K562 (cell line): Measurements from ENCODE around the gene NLRP9. TPM values are rescaled to one million over a fixed set of nuclear protein-coding genes. Genes with fewer than 3 reads are reported as not detected.

ENCODE experiments used
- ATAC-seq: fragments of 200-7000 bp; cut with Tn5 transposase; 3 replicates; pipeline ENCODE4 v1.9.1; 2020; ENCODE audit warnings: moderate library complexity
- BruUV-seq: library from RNA; stranded (reverse); fragments of 400-500 nt; replicated peaks from 2 replicates; lab custom pipeline; 2021; lab: Mats Ljungman, UMichigan
- CTCF ChIA-PET: fragments of 300-600 bp; formaldehyde crosslinking; extraction: SDS; loops from one replicate; lab custom pipeline; 2021; ENCODE audit warnings: low intra/inter-chr PET ratio; lab: Yijun Ruan, JAX
- POLR2A ChIA-PET: fragments of 300-600, 350-650 bp; sonication (Branson Sonifier 250); formaldehyde crosslinking; extraction: SDS; loops from one replicate; lab custom pipeline; 2021; ENCODE audit warnings: antibody characterized with exemption, inconsistent platforms; lab: Yijun Ruan, JAX
- DNase-seq, 4 experiments: peaks; one replicate each; pipeline versions ENCODE4 v3.0.0 to v3.0.0-alpha.2; 2011 to 2018; ENCODE audit warnings: low spot score in 3 of 4, mixed read lengths in 3 of 4; ENCODE audit errors: extremely low read depth in 1 of 4
- FAIRE-seq: peaks from 2 replicates; lab custom pipeline; 2011; peaks lifted over from hg19 to GRCh38; lab: Jason Lieb, UNC
- H2AFZ ChIP-seq: 2 replicates; pipeline ENCODE4 v1.6.0; 2011; ENCODE audit warnings: low read depth, low read length, control low read depth, inconsistent platforms
- H3K27ac ChIP-seq: fragments of 200-600 bp; 3 replicates; pipeline ENCODE4 v1.8.0; 2011; ENCODE audit warnings: low read depth, mild to moderate bottlenecking, control low read depth, inconsistent platforms, low read length, moderate library complexity, mixed read lengths; ENCODE audit errors: extremely low read depth
- H3K27me3 ChIP-seq, 2 experiments: fragments of 300-600 bp in 1 of 2; 2 replicates in 1 of 2; 3 replicates in 1 of 2; pipeline versions ENCODE4 v1.6.0 to v1.8.0; 2011; ENCODE audit warnings: inconsistent platforms in 2 of 2, low read length in 2 of 2, mild to moderate bottlenecking in 1 of 2, mixed read lengths in 1 of 2, moderate library complexity in 1 of 2; ENCODE audit not compliant: control insufficient read depth in 2 of 2, insufficient read depth in 2 of 2
- H3K36me3 ChIP-seq: fragments of 300-600 bp; 3 replicates; pipeline ENCODE4 v1.8.0; 2011; ENCODE audit warnings: mild to moderate bottlenecking, low read length, inconsistent platforms; ENCODE audit not compliant: control insufficient read depth, insufficient read depth
- H3K4me1 ChIP-seq, 2 experiments: fragments of 200-600 bp in 1 of 2; replicated peaks in 1 of 2; 2 replicates in 1 of 2; 3 replicates in 1 of 2; pipeline versions ENCODE4 v1.5.1 to v1.8.0; 2011; ENCODE audit warnings: inconsistent platforms in 2 of 2, low read length in 2 of 2, mild to moderate bottlenecking in 1 of 2, mixed read lengths in 1 of 2, moderate library complexity in 1 of 2; ENCODE audit not compliant: control insufficient read depth in 2 of 2, insufficient read depth in 2 of 2
- H3K4me2 ChIP-seq: 2 replicates; pipeline ENCODE4 v1.6.1; 2011; ENCODE audit warnings: low read length, control low read depth, inconsistent platforms, mixed read lengths; ENCODE audit not compliant: insufficient read depth
- H3K4me3 ChIP-seq: fragments of 200-600 bp; sonication (generic), shearing (Covaris generic); 2 replicates; pipeline ENCODE4 v1.5.1; 2016; ENCODE audit warnings: control low read depth, inconsistent platforms
- H3K79me2 ChIP-seq: fragments of 200-600 bp; 3 replicates; pipeline ENCODE4 v1.8.0; 2011; ENCODE audit warnings: low read length, inconsistent platforms; ENCODE audit not compliant: control insufficient read depth, insufficient read depth
- H3K9ac ChIP-seq, 2 experiments: 2 replicates each; pipeline versions ENCODE4 v1.6.0 to v1.6.1; 2011; ENCODE audit warnings: low read depth in 2 of 2, low read length in 2 of 2, control low read depth in 1 of 2, inconsistent platforms in 1 of 2, mild to moderate bottlenecking in 1 of 2, mixed read lengths in 1 of 2; ENCODE audit not compliant: insufficient read depth in 1 of 2
- H3K9me1 ChIP-seq: one replicate; pipeline ENCODE4 v1.6.0; 2011; ENCODE audit warnings: inconsistent platforms, mild to moderate bottlenecking, low read length, moderate library complexity; ENCODE audit not compliant: control insufficient read depth, insufficient read depth
- H3K9me3 ChIP-seq: replicated peaks from 2 replicates; pipeline ENCODE4 v1.5.1; 2011; ENCODE audit warnings: low read depth, low read length, inconsistent platforms; ENCODE audit not compliant: control insufficient read depth, insufficient read depth
- H4K20me1 ChIP-seq: replicated peaks from 2 replicates; pipeline ENCODE4 v1.6.1; 2011; ENCODE audit warnings: low read length, inconsistent platforms, mixed read lengths; ENCODE audit not compliant: control insufficient read depth, insufficient read depth
- BCOR ChIP-seq: fragments of 450-650 bp; IDR thresholded peaks from 2 replicates; pipeline ENCODE4 v1.6.1; 2016
- FOXM1 ChIP-seq, 2 experiments: fragments of 450-650 bp in 1 of 2; sonication (generic) in 1 of 2; formaldehyde crosslinking in 1 of 2; IDR thresholded peaks; 2 replicates each; pipeline versions ENCODE4 v1.6.1 to v1.9.0; 2017 to 2022; ENCODE audit warnings: low read depth in 2 of 2, mild to moderate bottlenecking in 2 of 2, missing genetic modification reagents in 1 of 2, moderate library complexity in 1 of 2
- HOXB6 ChIP-seq: fragments of 250-450 bp; sonication (Bioruptor Pico); IDR thresholded peaks from 2 replicates; pipeline ENCODE4 v1.5.1; 2022; ENCODE audit warnings: mild to moderate bottlenecking, borderline replicate concordance
- POLR2AphosphoS5 ChIP-seq: IDR thresholded peaks from 2 replicates; pipeline ENCODE4 v1.6.1; 2011; ENCODE audit warnings: mild to moderate bottlenecking, low read depth, low read length, moderate library complexity; ENCODE audit not compliant: control insufficient read depth, insufficient read depth
- POLR2G ChIP-seq: fragments of 200-400 bp; formaldehyde crosslinking; IDR thresholded peaks from 2 replicates; pipeline ENCODE4 v1.6.1; 2017; ENCODE audit warnings: low read depth, mild to moderate bottlenecking, antibody characterized with exemption, low read length, moderate library complexity
- PPARD ChIP-seq: fragments of 250-450 bp; sonication (Bioruptor Pico); IDR thresholded peaks from 2 replicates; pipeline ENCODE4 v1.8.0; 2022; ENCODE audit warnings: inconsistent platforms, mild to moderate bottlenecking, moderate library complexity
- RBFOX2 ChIP-seq: fragments of 200-400 bp; formaldehyde crosslinking; IDR thresholded peaks from 2 replicates; pipeline ENCODE4 v1.6.1; 2017; ENCODE audit warnings: low read depth, mild to moderate bottlenecking, low read length, moderate library complexity
- RFX1 ChIP-seq: fragments of 450-650 bp; IDR thresholded peaks from 2 replicates; pipeline ENCODE4 v1.6.1; 2016; ENCODE audit warnings: mild to moderate bottlenecking, moderate library complexity
- SPI1 ChIP-seq: IDR thresholded peaks from 2 replicates; pipeline ENCODE4 v1.6.1; 2011; ENCODE audit warnings: low read depth, low read length, control low read depth, borderline replicate concordance
- STAT6 ChIP-seq: sonication (generic); formaldehyde crosslinking; IDR thresholded peaks from 2 replicates; pipeline ENCODE4 v1.8.1; 2023; ENCODE audit warnings: mild to moderate bottlenecking, missing genetic modification reagents
- ZNF217 ChIP-seq: sonication (generic); formaldehyde crosslinking; IDR thresholded peaks from 2 replicates; pipeline ENCODE4 v1.8.0; 2022; ENCODE audit warnings: mild to moderate bottlenecking, missing genetic modification reagents
- ZNF592 ChIP-seq: fragments of 450-650 bp; IDR thresholded peaks from 2 replicates; pipeline ENCODE4 v1.6.1; 2017; ENCODE audit warnings: antibody characterized with exemption, mild to moderate bottlenecking
- WGBS: fragments of 100-300 bp; shearing (Covaris generic); methylation state at CpG from one replicate; pipeline ENCODE4 v1.1.6; 2016; ENCODE audit warnings: low coverage, mixed read lengths; ENCODE audit not compliant: insufficient coverage; ENCODE audit errors: missing lambda C conversion rate; 5-methylcytosine and 5-hydroxymethylcytosine counted together
- in situ Hi-C: fragments of 300-500 bp; cut with MboI; formaldehyde crosslinking; loops from 4 replicates; pipeline ENCODE4 v1.15.0; 2018; ENCODE audit warnings: inconsistent platforms, mixed read lengths
- intact Hi-C: fragments of 100-400 bp; cut with micrococcal nuclease; formaldehyde crosslinking; loops from 2 replicates; pipeline ENCODE4 v1.14.2; 2022
- polyA plus RNA-seq, 8 experiments: library from polyadenylated mRNA; depleted of rRNA in 4 of 8; stranded (reverse) in 5 of 8; unstranded in 3 of 8; fragments of >200 nt; fragmentation: Nextera tagmentation in 2 of 8; fragmentation: Illumina TruSeq in 1 of 8; extraction: Ambion mirVana in 2 of 8; extraction: Trizol in 1 of 8; gene quantifications; 2 replicates each; pipeline versions ENCODE4 v1.2.1 to v1.2.3, GENCODE V29; 2011 to 2014; ENCODE audit warnings: inconsistent platforms in 1 of 8, missing spikeins in 1 of 8
- total RNA-seq, 7 experiments: library from RNA; depleted of rRNA in 6 of 7; stranded (reverse); fragments of >200 nt in 6 of 7; fragmentation: Illumina TruSeq in 2 of 7; extraction: Trizol in 2 of 7; gene quantifications; 2 replicates each; pipeline versions ENCODE4 v1.2.1 to v1.2.3, GENCODE V29; 2011 to 2021; ENCODE audit warnings: low replicate concordance in 1 of 7
- TF ChIP-seq, protein P1 (sequence below): fragments of 450-650 bp; IDR thresholded peaks from 2 replicates; pipeline ENCODE4 v1.6.1; 2016; ENCODE audit warnings: borderline replicate concordance

NLRP9 gene
- total and polyA plus RNA-seq, 9 of the 15 experiments (the other 6 are each of a cell fraction or from before 2014, with no cell fraction given): not detected

- Histone ChIP-seq H3K4me3 (no peak overlapping the region), H3K9ac (no peak overlapping the region), H3K79me2 (peaks cover 85% of the 10 kb centered on the region), H2AFZ (no peak overlapping the region), H3K4me2 (no peak overlapping the region), H3K9me3 (no peaks in the 10 kb centered on the region), H3K27ac (no peak overlapping the region), H3K36me3 (peaks cover 95% of the 10 kb centered on the region), H4K20me1 (peaks cover 57% of the 10 kb centered on the region), H3K27me3 (no peaks in the 10 kb centered on the region), H3K4me1 (peaks cover 14 to 30% of the 10 kb centered on the region in 2 experiments; a peak in 4 of 5 replicates), H3K9me1 (peaks cover 9% of the 10 kb centered on the region)
- BruUV-seq: no TSS peak
- no peak for ATAC-seq
- peak in 1 of 4 experiments; percentile 16 for DNase-seq
- 78% methylated on average over 11 of the region's 11 CpGs for WGBS
- POLR2A ChIA-PET: interaction anchor here (3.1 to 3.3 kb wide), 2 partner anchors 11 to 13 kb away, joined by 11 to 21 read pairs; partner anchors contain the start of gene U2AF2
- CTCF ChIA-PET: no interaction called here
- in situ Hi-C loops: no loop called here
- no peak for FAIRE-seq
- intact Hi-C loops: no loop called here
- TF ChIP-seq, protein P1, sequence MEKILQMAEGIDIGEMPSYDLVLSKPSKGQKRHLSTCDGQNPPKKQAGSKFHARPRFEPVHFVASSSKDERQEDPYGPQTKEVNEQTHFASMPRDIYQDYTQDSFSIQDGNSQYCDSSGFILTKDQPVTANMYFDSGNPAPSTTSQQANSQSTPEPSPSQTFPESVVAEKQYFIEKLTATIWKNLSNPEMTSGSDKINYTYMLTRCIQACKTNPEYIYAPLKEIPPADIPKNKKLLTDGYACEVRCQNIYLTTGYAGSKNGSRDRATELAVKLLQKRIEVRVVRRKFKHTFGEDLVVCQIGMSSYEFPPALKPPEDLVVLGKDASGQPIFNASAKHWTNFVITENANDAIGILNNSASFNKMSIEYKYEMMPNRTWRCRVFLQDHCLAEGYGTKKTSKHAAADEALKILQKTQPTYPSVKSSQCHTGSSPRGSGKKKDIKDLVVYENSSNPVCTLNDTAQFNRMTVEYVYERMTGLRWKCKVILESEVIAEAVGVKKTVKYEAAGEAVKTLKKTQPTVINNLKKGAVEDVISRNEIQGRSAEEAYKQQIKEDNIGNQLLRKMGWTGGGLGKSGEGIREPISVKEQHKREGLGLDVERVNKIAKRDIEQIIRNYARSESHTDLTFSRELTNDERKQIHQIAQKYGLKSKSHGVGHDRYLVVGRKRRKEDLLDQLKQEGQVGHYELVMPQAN: no peak
- TF ChIP-seq PPARD (CRISPR knock-in tag): no peak
- TF ChIP-seq STAT6 (CRISPR knock-in tag): no peak
- TF ChIP-seq SPI1: no peak
- TF ChIP-seq POLR2AphosphoS5: no peak
- no peak for TF ChIP-seq ZNF592
- TF ChIP-seq FOXM1 (IDR thresholded peaks at IDR 0.05; ENCODE audit: low read depth): no peak
- TF ChIP-seq FOXM1 (CRISPR knock-in tag; IDR thresholded peaks at IDR 0.05; ENCODE audit: low read depth): no peak
- peak; percentile 16 for TF ChIP-seq RBFOX2
- peak; percentile 41 for TF ChIP-seq POLR2G
- no peak for TF ChIP-seq BCOR
- no peak for TF ChIP-seq HOXB6 (CRISPR knock-in tag)
- TF ChIP-seq ZNF217 (CRISPR knock-in tag): no peak
- TF ChIP-seq RFX1: no peak
These were observed 70.2 kb downstream of the NLRP9 start for GRCh38 chr19:55667958-55668357.
